Neutrophil (primary cell): ENCODE data around the gene FKBP11.

Experiments used
- H3K27ac ChIP-seq: fragments of 200-600 bp; sonication (generic); 2 replicates; pipeline ENCODE4 v1.5.1; 2016; ENCODE audit warnings: mild to moderate bottlenecking, moderate library complexity
- H3K27me3 ChIP-seq: fragments of 200-600 bp; sonication (generic); 2 replicates; pipeline ENCODE4 v1.6.0; 2016; ENCODE audit warnings: mild to moderate bottlenecking
- H3K36me3 ChIP-seq: fragments of 200-600 bp; sonication (generic); 2 replicates; pipeline ENCODE4 v1.5.1; 2017
- H3K4me1 ChIP-seq, 2 experiments: fragments of 200-600 bp in 1 of 2; sonication (generic) in 1 of 2; 1 replicate in 1 of 2; 2 replicates in 1 of 2; pipeline versions ENCODE4 v1.5.1 to v1.6.1; 2013 to 2016; ENCODE audit warnings: low read depth in 1 of 2, low read length in 1 of 2, mild to moderate bottlenecking in 1 of 2, moderate library complexity in 1 of 2; ENCODE audit not compliant: control insufficient read depth in 1 of 2, insufficient read depth in 1 of 2
- H3K4me3 ChIP-seq, 2 experiments: fragments of 200-600 bp in 1 of 2; sonication (generic) in 1 of 2; 1 replicate in 1 of 2; 2 replicates in 1 of 2; pipeline ENCODE4 v1.5.1; 2013 to 2016; ENCODE audit warnings: low read depth in 1 of 2, low read length in 1 of 2, mild to moderate bottlenecking in 1 of 2, moderate library complexity in 1 of 2
- H3K9me3 ChIP-seq: fragments of 200-600 bp; sonication (generic); 2 replicates; pipeline ENCODE4 v1.5.1; 2016
- CTCF ChIP-seq: fragments of 200-600 bp; sonication (generic); IDR thresholded peaks from 2 replicates; pipeline ENCODE4 v1.5.1; 2016; ENCODE audit warnings: antibody characterized with exemption

The FKBP11 gene

DNA sequence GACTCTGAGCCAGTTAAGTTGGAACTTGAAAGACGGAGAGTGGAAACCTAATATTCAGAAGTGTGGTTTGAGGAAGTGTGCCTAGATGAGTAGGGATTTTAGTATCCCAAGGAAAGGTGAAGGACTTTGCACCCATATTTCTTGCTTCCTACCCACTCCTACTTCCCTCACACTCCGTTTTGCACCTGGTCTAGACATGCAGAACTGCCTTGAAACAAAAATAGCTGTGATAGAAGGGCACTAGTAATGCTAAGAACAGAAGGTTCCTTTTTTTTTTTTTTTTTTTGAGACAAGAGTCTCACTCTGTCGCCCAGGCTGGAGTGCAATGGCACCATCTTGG lies 32.7 kb upstream of the FKBP11 start:
- H3K27ac ChIP-seq: peak overlapping the region; percentile 86
- peak overlapping the region; percentile 85 to 94 for H3K4me3 ChIP-seq

DNA sequence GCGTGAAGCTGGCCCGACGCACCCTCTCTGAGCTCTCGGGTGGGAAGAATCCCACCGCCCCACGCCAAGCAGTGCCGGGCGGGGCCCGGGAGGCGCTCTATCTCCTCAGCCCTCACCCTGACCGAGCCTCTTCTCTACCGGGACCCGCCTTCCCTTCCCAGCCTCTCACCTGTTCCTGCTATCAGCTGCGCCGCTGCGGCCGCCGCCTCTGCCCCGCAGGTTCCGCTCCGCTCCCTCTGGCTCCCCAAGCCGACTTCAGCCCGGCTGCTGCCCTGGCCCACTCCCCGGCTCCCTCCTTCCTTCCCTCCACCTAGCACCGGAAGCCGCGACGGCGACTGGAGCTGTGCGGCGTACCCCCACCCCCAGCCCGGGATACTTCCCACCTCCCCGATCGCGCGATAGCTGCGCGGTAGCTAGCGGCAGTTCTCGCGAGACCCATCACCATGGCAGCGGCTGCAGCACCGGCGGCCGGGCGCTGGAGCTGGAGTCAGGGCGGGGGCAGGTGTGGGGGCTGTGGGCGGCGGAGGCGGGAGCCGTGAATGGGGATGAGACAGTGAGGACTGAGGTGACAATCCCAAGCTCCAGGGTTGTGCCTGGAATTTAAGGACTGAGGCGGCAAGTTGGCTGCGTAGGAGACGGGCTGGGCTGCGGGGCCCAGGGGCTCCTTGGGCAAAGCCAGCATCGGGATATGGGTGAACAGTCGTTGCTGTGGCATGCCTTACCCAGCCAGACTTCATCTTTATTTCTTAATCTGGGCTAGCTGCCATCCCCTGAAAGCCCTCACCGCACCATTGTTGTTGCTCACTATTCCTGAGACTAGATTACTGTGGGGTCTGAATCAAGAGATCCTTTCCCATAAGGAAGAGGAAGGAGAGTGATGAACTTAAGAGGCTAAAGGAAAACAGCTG lies 32.1 kb upstream of the FKBP11 start, which contains the start of gene ARF3:
TSS of gene ARF3 (minus strand) at position 347 of the 908 bp plus-strand sequence. CDS start 16,392 bp downstream, outside the sequence.
- Histone ChIP-seq H3K36me3 (peaks cover 12% of the 10 kb centered on the region), H3K4me1 (peaks cover 39 to 40% of the 10 kb centered on the region in 2 experiments), H3K27ac (peak within 1 kb of the TSS; percentile 86), H3K27me3 (peaks cover 28% of the 10 kb centered on the region), H3K9me3 (no peaks in the 10 kb centered on the region), H3K4me3 (peak within 1 kb of the TSS; percentile 85 to 94)
- peak; percentile 20 for TF ChIP-seq CTCF

More for the DNA sequence above, 32.7 kb upstream of the FKBP11 start:
- H3K27me3 ChIP-seq: peaks cover 33% of the 10 kb centered on the region
- H3K9me3 ChIP-seq: no peaks in the 10 kb centered on the region
- H3K4me1 ChIP-seq: peaks cover 39 to 40% of the 10 kb centered on the region in 2 experiments
- peaks cover 6% of the 10 kb centered on the region for H3K36me3 ChIP-seq
- no peak for TF ChIP-seq CTCF

- Histone ChIP-seq H3K9me3 (no peaks in the 10 kb centered on the region), H3K4me3 (peak overlapping the region; percentile 85 to 94), H3K36me3 (peaks cover 13% of the 10 kb centered on the region), H3K27me3 (peaks cover 20% of the 10 kb centered on the region), H3K4me1 (peaks cover 39 to 40% of the 10 kb centered on the region in 2 experiments), H3K27ac (peak overlapping the region; percentile 86)
- TF ChIP-seq CTCF: no peak
These were observed 31.2 kb upstream of the FKBP11 start for GRCh38 chr12:48956279-48957140.

DNA sequence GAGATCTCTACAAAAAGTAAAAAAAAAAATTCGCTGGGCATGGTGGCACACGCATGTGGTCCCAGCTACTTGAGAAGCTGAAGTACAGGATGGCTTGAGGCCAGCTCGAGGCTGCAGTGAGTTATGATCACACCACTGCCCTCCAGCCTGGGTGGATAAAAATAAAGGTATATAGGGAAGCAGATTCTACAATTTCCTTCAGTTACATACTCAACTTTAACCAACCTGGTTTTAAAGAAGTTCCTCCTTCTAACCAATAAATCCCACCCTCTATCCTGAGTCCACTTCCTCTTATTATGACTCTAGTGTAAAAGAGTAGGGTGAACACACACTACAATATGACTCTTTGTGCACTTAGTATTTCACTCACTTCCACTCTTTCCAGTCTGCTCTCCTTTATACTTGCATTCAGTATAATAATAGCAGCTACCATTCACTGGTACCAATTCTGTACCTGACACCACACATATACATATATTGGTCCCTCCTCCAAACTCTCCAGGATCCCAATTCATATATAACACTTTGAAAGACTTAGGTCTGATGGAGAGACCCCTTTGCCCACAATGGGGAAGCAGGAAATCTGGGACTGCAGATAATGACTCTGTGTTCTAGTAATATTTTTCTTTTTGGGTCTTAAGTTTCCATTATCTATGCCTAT lies 29.7 kb upstream of the FKBP11 start:
- Histone ChIP-seq H3K4me3 (no peak overlapping the region), H3K36me3 (peaks cover 13% of the 10 kb centered on the region), H3K27ac (peak overlapping the region; percentile 86), H3K4me1 (peaks cover 39 to 40% of the 10 kb centered on the region in 2 experiments), H3K9me3 (no peaks in the 10 kb centered on the region), H3K27me3 (peaks cover 7% of the 10 kb centered on the region)
- no peak for TF ChIP-seq CTCF

- no peak for TF ChIP-seq CTCF
- H3K27ac ChIP-seq: peak overlapping the region; percentile 86
- H3K36me3 ChIP-seq: peaks cover 13% of the 10 kb centered on the region
- no peaks in the 10 kb centered on the region for H3K9me3 ChIP-seq
- H3K27me3 ChIP-seq: peaks cover 2% of the 10 kb centered on the region
- H3K4me1 ChIP-seq: peaks cover 39 to 40% of the 10 kb centered on the region in 2 experiments
- H3K4me3 ChIP-seq: no peak overlapping the region
These were observed 28.8 kb upstream of the FKBP11 start for GRCh38 chr12:48954061-48954460.
